CD14-positive monocyte (primary cell): Measurements from ENCODE around the gene CYP17A1. TPM values are rescaled to one million over a fixed set of nuclear protein-coding genes. Genes with fewer than 3 reads are reported as not detected.
"Not testable (repeated sequence)": the region's sequence is repeated elsewhere in the genome, so short reads cannot be mapped to it uniquely, and the experiment has no call there.

Experiments
- DNase-seq, 3 donors: peaks; one replicate each; pipeline ENCODE4 v3.0.0-alpha.2; 2011 to 2022
- H2AFZ ChIP-seq: 2 replicates; pipeline ENCODE4 v1.6.0; 2012; ENCODE audit warnings: mild to moderate bottlenecking, low read depth, low read length, inconsistent platforms; ENCODE audit not compliant: insufficient read depth, poor library complexity, severe bottlenecking
- H3K27ac ChIP-seq, 2 donors: 1 replicate in 1 of 2; 2 replicates in 1 of 2; pipeline ENCODE4 v1.5.1; 2012 to 2013; ENCODE audit warnings: low read length in 2 of 2, control low read depth in 1 of 2, inconsistent platforms in 1 of 2, low read depth in 1 of 2, mild to moderate bottlenecking in 1 of 2
- H3K27me3 ChIP-seq, 2 donors: one replicate each; pipeline versions ENCODE4 v1.6.0 to v1.6.1; 2011 to 2013; ENCODE audit warnings: low read length in 2 of 2; ENCODE audit not compliant: control insufficient read depth in 2 of 2, insufficient read depth in 2 of 2
- H3K36me3 ChIP-seq, 2 donors: replicated peaks in 1 of 2; 1 replicate in 1 of 2; 2 replicates in 1 of 2; pipeline versions ENCODE4 v1.5.1 to v1.6.1; 2012 to 2013; ENCODE audit warnings: low read length in 2 of 2, control low read depth in 1 of 2, inconsistent platforms in 1 of 2, mild to moderate bottlenecking in 1 of 2; ENCODE audit not compliant: insufficient read depth in 2 of 2, control insufficient read depth in 1 of 2
- H3K4me1 ChIP-seq, 2 donors: 1 replicate in 1 of 2; 2 replicates in 1 of 2; pipeline versions ENCODE4 v1.5.1 to v1.6.1; 2012 to 2013; ENCODE audit warnings: low read length in 2 of 2, control low read depth in 1 of 2, inconsistent platforms in 1 of 2, mild to moderate bottlenecking in 1 of 2, moderate library complexity in 1 of 2; ENCODE audit not compliant: insufficient read depth in 2 of 2, control insufficient read depth in 1 of 2
- H3K4me2 ChIP-seq: replicated peaks from 2 replicates; pipeline ENCODE3; 2012; ENCODE audit warnings: low read length, moderate library complexity, mild to moderate bottlenecking; ENCODE audit not compliant: poor library complexity, severe bottlenecking; ENCODE audit errors: extremely low read depth
- H3K4me3 ChIP-seq, 3 experiments: fragments of 200-600 bp in 1 of 3; sonication (generic) in 1 of 3; replicated peaks in 1 of 3; 1 replicate in 2 of 3; 2 replicates in 1 of 3; pipeline ENCODE4 v1.5.1; 2011 to 2013; ENCODE audit warnings: low read length in 3 of 3, mild to moderate bottlenecking in 3 of 3, control low read depth in 2 of 3, low read depth in 2 of 3, inconsistent platforms in 1 of 3, moderate library complexity in 1 of 3
- H3K79me2 ChIP-seq: 2 replicates; pipeline ENCODE4 v1.6.0; 2012; ENCODE audit warnings: mild to moderate bottlenecking, control low read depth, inconsistent platforms, low read length, moderate library complexity; ENCODE audit not compliant: insufficient read depth
- H3K9ac ChIP-seq: 2 replicates; pipeline ENCODE4 v1.6.0; 2017; ENCODE audit warnings: low read length, mild to moderate bottlenecking; ENCODE audit not compliant: insufficient read depth, poor library complexity, severe bottlenecking
- H3K9me3 ChIP-seq, 2 donors: replicated peaks in 1 of 2; 1 replicate in 1 of 2; 2 replicates in 1 of 2; pipeline versions ENCODE4 v1.5.1 to v1.6.1; 2012 to 2013; ENCODE audit warnings: low read length in 2 of 2, control low read depth in 1 of 2; ENCODE audit not compliant: control insufficient read depth in 1 of 2, insufficient read depth in 1 of 2
- H4K20me1 ChIP-seq: 2 replicates; pipeline ENCODE4 v1.6.0; 2012; ENCODE audit warnings: mild to moderate bottlenecking, low read length, control low read depth, moderate library complexity; ENCODE audit not compliant: insufficient read depth
- H3K27ac Mint-ChIP-seq, 7 donors: one replicate each; pipeline ENCODE4 v1.8.0; 2020; ENCODE audit warnings: mild to moderate bottlenecking in 7 of 7, mixed read lengths in 7 of 7, moderate library complexity in 6 of 7, inconsistent platforms in 2 of 7
- H3K27me3 Mint-ChIP-seq, 3 donors: one replicate each; pipeline ENCODE4 v1.8.0; 2021 to 2022; ENCODE audit warnings: low read depth in 3 of 3, mild to moderate bottlenecking in 3 of 3, mixed read lengths in 3 of 3, moderate library complexity in 3 of 3, inconsistent platforms in 1 of 3
- H3K36me3 Mint-ChIP-seq, 2 donors: one replicate each; pipeline ENCODE4 v1.8.0; 2020; ENCODE audit warnings: mixed read lengths in 2 of 2, inconsistent platforms in 1 of 2, mild to moderate bottlenecking in 1 of 2
- H3K4me1 Mint-ChIP-seq: one replicate; pipeline ENCODE4 v1.8.0; 2020; ENCODE audit warnings: mild to moderate bottlenecking, mixed read lengths
- H3K4me3 Mint-ChIP-seq, 2 donors: one replicate each; pipeline ENCODE4 v1.8.0; 2020; ENCODE audit warnings: mild to moderate bottlenecking in 2 of 2, mixed read lengths in 2 of 2, moderate library complexity in 1 of 2
- H3K9me3 Mint-ChIP-seq, 7 donors: one replicate each; pipeline ENCODE4 v1.8.0; 2020 to 2022; ENCODE audit warnings: mixed read lengths in 7 of 7, mild to moderate bottlenecking in 6 of 7, moderate library complexity in 6 of 7, inconsistent platforms in 2 of 7
- WGBS: methylation state at CpG from one replicate; pipeline ENCODE4 v1.1.5; 2013; ENCODE audit warnings: missing lambda C conversion rate; ENCODE audit not compliant: insufficient coverage; 5-methylcytosine and 5-hydroxymethylcytosine counted together
- intact Hi-C, 2 donors: fragments of 100-400 bp; cut with micrococcal nuclease; formaldehyde crosslinking; loops; one replicate each; pipeline versions ENCODE4 v1.15.0 to v1.15.1; 2023
- polyA plus RNA-seq, 3 donors: library from polyadenylated mRNA; depleted of rRNA in 1 of 3; unstranded in 2 of 3; stranded (reverse) in 1 of 3; fragments of 300-500 nt in 2 of 3; fragments of >200 nt in 1 of 3; fragmentation: Illumina TruSeq in 2 of 3; gene quantifications; 1 replicate in 2 of 3; 2 replicates in 1 of 3; pipeline ENCODE4 v1.2.3, GENCODE V29; 2012 to 2021
- TF ChIP-seq, protein P1 (sequence below): fragments of 200-600 bp; IDR thresholded peaks from one replicate; pipeline ENCODE4 v1.8.0; 2022; ENCODE audit warnings: antibody characterized with exemption, mild to moderate bottlenecking

Gene CYP17A1
- polyA plus RNA-seq, 3 donors, result 0.04 TPM; not detected in 2

DNA sequence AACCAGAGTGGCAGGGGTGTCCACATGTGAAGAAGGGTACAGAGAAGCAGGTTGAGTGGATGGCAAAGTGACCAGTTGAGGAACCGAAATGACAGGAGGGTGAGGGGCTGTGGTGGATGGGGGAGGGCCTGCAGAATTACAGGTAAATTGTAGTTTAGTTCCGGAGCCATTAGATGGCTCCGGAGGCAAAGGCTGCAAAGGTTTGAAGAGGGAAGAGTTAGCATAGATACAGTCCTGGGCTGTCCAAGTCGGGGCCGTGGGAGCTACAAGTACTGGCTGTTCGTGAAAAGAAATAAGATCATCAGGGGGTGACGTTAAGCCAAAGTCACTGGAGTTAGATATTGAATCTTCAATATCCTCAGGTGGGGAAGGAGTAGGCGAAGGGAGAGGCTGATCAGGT lies 5.9 kb upstream of the CYP17A1 start:
- 81% methylated on average over 7 of the region's 8 CpGs for WGBS
- not testable (repeated sequence) for H3K27ac Mint-ChIP-seq, H3K4me1 Mint-ChIP-seq

DNA sequence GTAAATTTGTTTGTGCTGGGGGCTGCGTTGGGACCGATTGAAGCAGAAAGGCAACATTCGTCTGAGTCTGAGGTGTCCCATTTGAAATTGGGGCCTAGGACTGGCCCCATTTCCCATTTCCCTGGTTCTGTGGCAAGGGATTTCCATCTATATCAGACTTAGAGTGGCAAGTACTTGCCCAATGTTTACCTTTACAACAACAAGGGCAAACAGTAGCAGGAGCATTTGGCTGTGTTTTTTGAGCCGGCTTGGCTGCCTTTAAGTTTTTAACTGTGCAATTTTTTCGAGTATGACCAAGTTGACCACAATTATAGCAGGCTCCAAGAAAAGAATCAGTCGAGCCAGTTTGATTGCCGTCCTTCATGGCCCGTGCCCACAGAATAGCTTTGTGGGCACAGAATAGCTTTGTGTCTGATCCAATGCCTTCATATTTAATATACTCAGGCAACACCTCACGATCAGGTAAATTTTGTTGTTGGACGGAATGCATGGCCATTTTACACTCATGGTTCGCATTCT lies 4.7 kb upstream of the CYP17A1 start:
- no peak for DNase-seq
- no peak overlapping the region for H3K9ac ChIP-seq
- Mint-ChIP-seq H3K27ac (no peak overlapping the region), H3K36me3 (peaks cover 0 to 5% of the 10 kb centered on the region in 2 donors), H3K4me3 (no peak overlapping the region), H3K27me3 (peaks cover 0 to 5% (median 0%) of the 10 kb centered on the region in 3 donors), H3K4me1 (no peaks in the 10 kb centered on the region), H3K9me3 (peaks cover 32 to 54% (median 48%) of the 10 kb centered on the region in 7 donors)
- H2AFZ ChIP-seq, result no peak overlapping the region
- H3K4me2 ChIP-seq, result no peak overlapping the region
- H3K9me3 ChIP-seq, result peaks cover 32 to 43% of the 10 kb centered on the region in 2 donors
- TF ChIP-seq, protein P1, sequence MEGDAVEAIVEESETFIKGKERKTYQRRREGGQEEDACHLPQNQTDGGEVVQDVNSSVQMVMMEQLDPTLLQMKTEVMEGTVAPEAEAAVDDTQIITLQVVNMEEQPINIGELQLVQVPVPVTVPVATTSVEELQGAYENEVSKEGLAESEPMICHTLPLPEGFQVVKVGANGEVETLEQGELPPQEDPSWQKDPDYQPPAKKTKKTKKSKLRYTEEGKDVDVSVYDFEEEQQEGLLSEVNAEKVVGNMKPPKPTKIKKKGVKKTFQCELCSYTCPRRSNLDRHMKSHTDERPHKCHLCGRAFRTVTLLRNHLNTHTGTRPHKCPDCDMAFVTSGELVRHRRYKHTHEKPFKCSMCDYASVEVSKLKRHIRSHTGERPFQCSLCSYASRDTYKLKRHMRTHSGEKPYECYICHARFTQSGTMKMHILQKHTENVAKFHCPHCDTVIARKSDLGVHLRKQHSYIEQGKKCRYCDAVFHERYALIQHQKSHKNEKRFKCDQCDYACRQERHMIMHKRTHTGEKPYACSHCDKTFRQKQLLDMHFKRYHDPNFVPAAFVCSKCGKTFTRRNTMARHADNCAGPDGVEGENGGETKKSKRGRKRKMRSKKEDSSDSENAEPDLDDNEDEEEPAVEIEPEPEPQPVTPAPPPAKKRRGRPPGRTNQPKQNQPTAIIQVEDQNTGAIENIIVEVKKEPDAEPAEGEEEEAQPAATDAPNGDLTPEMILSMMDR, result no peak
- no peaks in the 10 kb centered on the region for H3K36me3 ChIP-seq
- H3K79me2 ChIP-seq, result no peaks in the 10 kb centered on the region
- no peak overlapping the region for H3K4me3 ChIP-seq
- no peak overlapping the region for H3K27ac ChIP-seq
- intact Hi-C loops, result no loop called here
- 97% methylated on average over 7 of the region's 11 CpGs for WGBS
- no peaks in the 10 kb centered on the region for H3K27me3 ChIP-seq
- no peaks in the 10 kb centered on the region for H3K4me1 ChIP-seq
- no peaks in the 10 kb centered on the region for H4K20me1 ChIP-seq

More for the DNA sequence above, 5.9 kb upstream of the CYP17A1 start:
- H3K4me2 ChIP-seq, DNase-seq, intact Hi-C loops, H3K27me3 Mint-ChIP-seq, H3K27ac ChIP-seq, H3K27me3 ChIP-seq, H3K4me3 Mint-ChIP-seq, H3K4me1 ChIP-seq, H2AFZ ChIP-seq, H4K20me1 ChIP-seq, H3K9ac ChIP-seq, H3K4me3 ChIP-seq, H3K36me3 ChIP-seq, H3K79me2 ChIP-seq, H3K36me3 Mint-ChIP-seq: not testable (repeated sequence)
- peaks cover 22 to 30% of the 10 kb centered on the region in 2 donors for H3K9me3 ChIP-seq
- H3K9me3 Mint-ChIP-seq, result peaks cover 20 to 44% (median 36%) of the 10 kb centered on the region in 7 donors

DNA sequence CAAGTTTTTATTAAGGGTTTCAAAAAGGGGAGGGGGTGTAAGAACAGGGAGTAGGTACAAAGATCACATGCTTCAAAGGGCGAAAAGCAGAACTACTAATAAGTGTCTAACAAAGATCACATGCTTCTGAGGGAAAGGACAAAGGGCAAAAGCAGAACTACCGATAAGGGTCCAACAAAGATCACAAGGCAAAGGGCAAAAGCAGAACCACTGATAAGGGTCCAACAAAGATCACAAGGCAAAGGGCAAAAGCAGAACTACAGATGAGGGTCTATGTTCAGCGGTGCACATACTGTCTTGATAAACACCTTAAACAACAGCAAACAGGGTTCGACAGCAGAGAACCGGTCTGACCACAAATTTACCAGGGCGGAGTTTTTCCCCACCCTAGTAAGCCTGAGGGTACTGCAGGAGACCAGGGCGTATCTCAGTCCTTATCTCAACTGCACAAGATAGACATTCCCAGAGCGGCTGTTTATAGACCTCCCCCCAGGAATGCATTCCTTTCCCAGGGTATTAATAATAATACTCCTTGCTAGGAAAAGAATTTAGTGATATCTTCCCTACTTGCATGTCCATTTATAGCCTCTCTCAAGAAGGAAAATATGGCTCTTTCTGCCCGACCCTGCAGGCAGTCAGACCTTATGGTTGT lies 1.2 kb upstream of the CYP17A1 start:
- not testable (repeated sequence) for DNase-seq, H4K20me1 ChIP-seq, H3K4me3 ChIP-seq, H3K4me1 ChIP-seq, H2AFZ ChIP-seq, H3K36me3 ChIP-seq, H3K4me2 ChIP-seq, H3K27me3 ChIP-seq, H3K79me2 ChIP-seq, H3K9ac ChIP-seq, H3K36me3 Mint-ChIP-seq, H3K4me3 Mint-ChIP-seq, H3K27me3 Mint-ChIP-seq, H3K27ac ChIP-seq
- 83% methylated on average over 5 of the region's 9 CpGs for WGBS
- Mint-ChIP-seq H3K9me3 (peaks cover 24 to 36% (median 30%) of the 10 kb centered on the region in 7 donors), H3K27ac (peak overlapping the region in 2 of 7 donors; percentile 3 to 76), H3K4me1 (peaks cover 11% of the 10 kb centered on the region)
- intact Hi-C loops, result loop anchor here in 1 of 2 donors (10.0 kb wide), 1 partner anchor 406 kb away; the partner anchor contains the start of gene RPEL1
- peaks cover 22 to 27% of the 10 kb centered on the region in 2 donors for H3K9me3 ChIP-seq
